ENCODE measurements around the gene PARVB. TPM values are rescaled to one million over a fixed set of nuclear protein-coding genes. Genes with fewer than 3 reads are reported as not detected.

Gene PARVB
- total RNA-seq, 1 donor from 2014 or later = 183 TPM

DNA sequence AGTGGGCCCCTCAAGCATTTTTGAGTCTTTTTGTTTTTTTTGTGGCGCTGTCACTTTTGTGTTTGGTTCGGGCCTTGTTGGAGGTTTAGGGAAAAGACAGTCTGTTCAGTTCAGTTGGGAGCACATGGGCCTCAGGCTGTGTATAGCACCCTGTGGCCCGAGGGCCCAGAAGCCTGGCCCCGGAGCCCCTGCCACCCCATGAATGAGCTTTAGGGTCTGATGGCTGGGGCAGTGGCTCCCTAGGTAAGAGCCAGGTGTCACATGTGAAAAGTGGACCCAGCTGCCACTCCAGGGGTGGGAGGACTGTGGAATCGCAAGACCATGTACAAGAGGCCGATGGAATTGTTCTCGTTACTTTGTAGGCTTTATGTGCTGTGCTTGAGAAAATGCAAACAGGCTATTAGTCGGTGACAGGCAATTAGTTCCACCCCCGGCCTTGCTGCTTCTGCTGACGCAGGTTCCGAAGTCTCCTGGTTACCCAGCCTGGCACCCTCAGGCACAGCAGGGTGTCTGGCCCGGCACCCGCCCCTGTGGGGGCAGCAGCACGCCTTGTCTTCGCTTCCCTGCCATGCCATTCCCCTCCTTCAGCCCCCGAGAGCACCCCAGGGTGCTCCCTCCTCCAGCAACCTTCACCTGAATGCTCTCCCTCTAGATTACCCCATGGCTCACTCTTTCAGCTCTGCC is 118.5 kb downstream of the PARVB start:
- ATAC-seq = no peak

DNA sequence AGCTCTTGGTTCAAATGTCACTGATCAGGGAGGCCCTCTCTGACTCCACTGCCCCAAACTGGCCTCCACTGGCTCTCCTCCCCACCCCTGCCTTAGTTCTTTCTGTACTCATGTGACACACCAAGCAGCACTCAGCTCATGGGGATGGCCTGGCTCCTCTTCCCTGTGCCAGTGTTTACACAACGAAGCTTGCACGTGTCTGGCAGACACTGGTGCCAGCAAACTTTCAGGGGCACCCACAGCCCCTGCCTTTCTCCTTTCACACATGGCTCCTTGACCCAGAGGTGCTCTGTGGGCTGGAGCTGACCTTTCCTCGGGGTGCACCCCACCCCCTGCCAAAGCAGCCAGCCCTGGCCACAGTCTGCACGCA is 119.0 kb downstream of the PARVB start:
- intact Hi-C loops (cut with micrococcal nuclease) = no loop called here
- DNase-seq = no peak
- peak; percentile 9 for ATAC-seq

More for the DNA sequence above, 118.5 kb downstream of the PARVB start:
- DNase-seq = no peak
- intact Hi-C loops (cut with micrococcal nuclease) = no loop called here

GRCh38 chr22:44143579-44143978 is 119.5 kb downstream of the PARVB start:
- no peak for ATAC-seq
- intact Hi-C loops (cut with micrococcal nuclease) = no loop called here
- DNase-seq = no peak

DNA sequence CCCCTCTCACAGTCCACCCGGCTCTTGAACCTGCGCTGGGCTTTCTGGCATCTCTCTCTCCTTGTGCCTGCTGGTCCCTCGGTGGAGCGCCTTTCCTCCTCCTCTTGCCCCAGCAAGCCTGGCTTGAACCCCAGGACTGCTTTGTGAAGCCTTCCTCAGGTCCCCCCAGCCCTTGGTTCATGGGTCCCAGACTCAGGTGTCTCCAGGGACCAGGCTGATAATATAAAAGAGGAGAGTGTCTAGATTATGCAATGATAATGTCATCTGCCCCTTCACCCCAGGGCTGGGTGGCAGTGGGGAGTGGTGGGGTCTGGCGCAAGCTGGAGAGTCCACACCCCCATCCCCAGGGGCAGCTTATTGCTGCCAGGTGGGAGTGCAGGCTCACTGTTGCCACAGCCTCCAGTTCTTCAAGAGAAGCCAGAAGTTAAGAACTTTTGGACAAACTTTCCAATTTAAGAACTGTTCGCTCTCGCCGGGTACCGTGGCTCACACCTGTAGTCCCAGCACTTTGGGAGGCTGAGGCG is 120.0 kb downstream of the PARVB start:
- ATAC-seq (no peak), DNase-seq (no peak)
- intact Hi-C loops (cut with micrococcal nuclease) = no loop called here

- ATAC-seq (peak; percentile 91), DNase-seq (peak; percentile 79)
- intact Hi-C loops (cut with micrococcal nuclease) = no loop called here
These were observed 121.4 kb downstream of the PARVB start for GRCh38 chr22:44145544-44145943.

- no peak for ATAC-seq
- DNase-seq = no peak
- intact Hi-C loops (cut with micrococcal nuclease) = no loop called here
These were observed 122.2 kb downstream of the PARVB start for GRCh38 chr22:44146088-44146861.

DNA sequence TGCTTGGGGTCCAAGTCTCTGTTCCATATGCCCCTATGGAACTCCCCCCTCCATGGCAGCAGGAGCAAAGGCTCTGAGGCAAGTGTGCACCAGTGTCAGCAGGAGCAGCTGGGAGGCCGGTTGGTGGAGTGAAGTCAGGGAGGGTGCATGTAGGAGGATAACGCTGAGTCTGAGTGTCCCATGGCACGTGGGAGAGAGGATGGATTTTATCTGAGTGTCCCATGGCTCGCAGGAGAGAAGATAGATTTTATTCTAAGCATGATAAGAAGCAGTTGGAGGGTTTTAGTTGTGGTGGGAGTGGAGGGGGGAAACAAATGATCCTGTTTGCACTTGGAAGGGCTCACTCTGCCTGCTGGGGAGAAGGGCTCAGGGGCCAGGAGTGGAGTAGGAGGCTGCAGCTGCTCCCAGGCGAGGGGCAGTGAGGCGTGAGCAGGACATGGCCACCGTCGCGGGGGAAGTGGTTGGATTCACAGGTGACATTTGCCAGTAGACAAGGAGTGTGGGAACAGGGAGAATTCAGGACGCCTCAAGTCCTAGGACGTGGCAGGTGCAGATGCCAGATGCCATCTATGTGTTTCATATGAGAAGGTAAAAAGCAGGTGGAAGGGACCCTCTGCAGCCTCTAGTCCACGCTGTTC is 123.0 kb downstream of the PARVB start:
- DNase-seq (no peak), ATAC-seq (no peak)
- intact Hi-C loops (cut with micrococcal nuclease) = no loop called here

GRCh38 chr22:44147821-44148574 is 123.9 kb downstream of the PARVB start:
- ATAC-seq (no peak), DNase-seq (no peak)
- intact Hi-C loops (cut with micrococcal nuclease) = no loop called here

DNA sequence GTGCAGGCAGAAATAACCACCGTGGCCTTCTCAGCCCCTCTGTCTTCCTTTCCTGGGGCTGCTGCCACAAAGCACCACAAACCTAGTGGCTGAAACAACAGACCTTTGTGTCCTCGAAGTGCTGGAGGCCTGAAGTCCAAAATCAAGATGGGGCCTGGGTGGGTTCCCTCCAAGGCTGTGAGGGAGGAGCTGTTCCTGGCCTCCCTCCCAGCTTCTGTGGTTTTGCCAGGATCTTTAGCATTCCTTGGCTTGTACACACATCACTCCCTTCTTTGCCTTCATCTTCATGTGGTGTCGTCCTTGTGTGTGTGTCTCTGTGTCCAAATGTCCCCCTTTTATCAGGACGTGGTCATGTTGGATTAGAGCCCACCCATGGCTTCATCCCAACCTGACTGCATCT is 127.6 kb downstream of the PARVB start:
- intact Hi-C loops (cut with micrococcal nuclease) = no loop called here
- DNase-seq (no peak), ATAC-seq (peak; percentile 13)

DNA sequence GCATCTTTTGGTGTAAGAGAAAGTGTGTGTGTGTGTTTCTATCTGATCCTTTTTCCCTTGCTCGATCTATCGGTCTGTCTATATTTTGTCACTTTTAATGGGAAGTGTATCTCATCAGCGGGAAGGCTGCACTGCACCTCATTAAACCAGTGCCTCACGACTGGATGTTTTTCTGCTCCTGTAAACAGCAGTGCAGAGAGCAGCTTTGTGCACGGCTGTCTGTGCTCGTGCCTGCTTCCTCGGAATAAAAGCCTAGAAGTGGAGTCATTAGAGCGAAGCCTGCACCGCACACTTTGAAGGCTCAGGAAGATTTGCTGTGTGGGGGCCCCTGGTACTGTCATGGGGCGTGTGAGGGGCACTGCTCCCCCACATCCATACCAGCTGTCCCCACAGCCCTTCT is 129.6 kb downstream of the PARVB start:
- intact Hi-C loops (cut with micrococcal nuclease) = no loop called here
- ATAC-seq (no peak), DNase-seq (no peak)

DNA sequence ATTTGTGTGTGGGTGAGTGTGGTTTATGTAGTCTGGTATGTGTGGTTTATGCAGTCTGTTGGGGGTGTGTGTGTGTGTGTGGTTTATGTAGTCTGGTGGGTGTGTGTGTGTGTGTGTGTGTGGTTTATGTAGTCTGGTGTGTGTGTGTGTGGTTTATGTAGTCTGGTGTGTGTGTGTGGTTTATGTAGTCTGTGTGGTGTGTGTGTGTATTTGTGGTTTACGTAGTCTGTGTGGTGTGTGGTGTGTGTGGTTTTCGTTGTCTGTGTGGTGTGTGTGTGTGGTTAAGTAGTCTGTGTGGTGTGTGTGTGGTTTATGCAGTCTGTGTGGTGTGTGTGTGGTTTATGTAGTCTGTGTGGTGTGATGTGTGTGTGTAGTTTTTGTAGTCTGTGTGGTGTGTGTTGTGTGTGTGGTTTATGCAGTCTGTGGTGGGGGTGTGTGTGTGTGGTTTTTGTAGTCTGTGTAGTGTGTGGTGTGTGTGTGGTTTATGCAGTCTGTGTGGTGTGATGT is 130.4 kb downstream of the PARVB start:
- DNase-seq = no peak
- intact Hi-C loops (cut with micrococcal nuclease) = no loop called here
- no peak for ATAC-seq

GRCh38 chr22:44155115-44155514 is 131.0 kb downstream of the PARVB start:
- no peak for ATAC-seq
- DNase-seq = no peak
- intact Hi-C loops (cut with micrococcal nuclease) = no loop called here

DNA sequence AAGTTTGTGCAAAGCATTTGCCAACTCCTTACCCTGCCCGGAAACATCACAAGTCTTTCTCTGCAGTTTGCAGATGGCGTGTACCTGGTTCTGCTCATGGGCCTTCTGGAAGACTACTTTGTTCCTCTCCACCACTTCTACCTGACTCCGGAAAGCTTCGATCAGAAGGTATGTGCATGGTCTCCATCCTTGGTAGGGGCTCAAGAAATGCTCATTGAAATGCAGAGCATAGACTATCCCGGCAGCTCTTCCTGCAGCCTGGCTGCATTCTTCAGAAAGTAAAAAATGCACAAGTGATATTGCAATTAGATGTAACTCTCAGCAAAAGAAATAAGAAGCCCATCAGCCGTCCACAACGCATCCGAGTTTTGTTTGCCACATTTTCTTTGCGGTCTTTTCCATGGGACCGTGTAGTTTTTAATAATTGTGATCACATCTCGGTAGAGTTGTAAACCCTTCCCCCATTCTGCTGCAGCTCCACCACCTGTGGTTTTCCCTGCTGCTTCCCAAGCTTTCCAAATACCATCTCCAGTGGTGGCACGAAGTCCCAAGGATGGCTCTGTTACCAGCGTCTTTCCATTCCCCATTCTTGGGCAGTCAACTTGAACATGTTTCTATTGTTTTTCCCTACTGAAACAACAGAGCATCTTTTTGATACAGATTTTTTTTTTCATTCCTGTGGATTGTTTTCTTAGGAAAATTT is 134.0 kb downstream of the PARVB start:
- DNase-seq (no peak), ATAC-seq (no peak)
- intact Hi-C loops (cut with micrococcal nuclease) = no loop called here

- intact Hi-C loops (cut with micrococcal nuclease) = no loop called here
These were observed 134.7 kb downstream of the PARVB start for GRCh38 chr22:44158816-44159215.

GRCh38 chr22:44159221-44159620 is 135.1 kb downstream of the PARVB start:
- no peak for ATAC-seq
- DNase-seq = no peak
- intact Hi-C loops (cut with micrococcal nuclease) = no loop called here

More at GRCh38 chr22:44158816-44159215, 134.7 kb downstream of the PARVB start:
- DNase-seq (no peak), ATAC-seq (no peak)

GRCh38 chr22:44159811-44160210 is 135.7 kb downstream of the PARVB start:
- ATAC-seq (no peak), DNase-seq (no peak)
- intact Hi-C loops (cut with micrococcal nuclease) = no loop called here

GRCh38 chr22:44160421-44160820 is 136.3 kb downstream of the PARVB start:
- DNase-seq (no peak), ATAC-seq (no peak)
- intact Hi-C loops (cut with micrococcal nuclease) = no loop called here

- ATAC-seq (no peak), DNase-seq (no peak)
- intact Hi-C loops (cut with micrococcal nuclease) = no loop called here
These were observed 137.6 kb downstream of the PARVB start for GRCh38 chr22:44161673-44162072.

DNA sequence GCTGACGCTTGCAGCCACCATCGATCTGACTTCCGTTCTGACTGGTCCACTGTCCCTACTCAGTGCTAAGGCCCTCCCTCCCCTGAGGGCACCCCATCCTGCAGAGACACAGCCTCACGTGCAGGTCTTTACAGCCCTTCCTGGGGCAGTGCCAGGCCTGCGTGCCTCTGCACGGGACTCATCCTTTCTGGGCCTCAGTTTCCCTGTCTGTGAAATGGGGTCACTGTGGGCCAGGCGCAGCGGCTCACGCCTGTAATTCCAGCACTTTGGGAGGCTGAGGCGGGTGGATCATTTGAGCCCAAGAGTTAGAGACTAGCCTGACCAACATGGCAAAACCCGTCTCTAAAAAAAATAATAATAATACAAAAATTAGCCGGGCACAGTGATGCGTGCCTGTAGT is 138.9 kb downstream of the PARVB start:
- DNase-seq (no peak), ATAC-seq (no peak)
- intact Hi-C loops (cut with micrococcal nuclease) = no loop called here

All from left ventricle myocardium superior (tissue), 1 donor.